Activated CD4-positive, alpha-beta T cell treated with anti-CD3 and anti-CD28 coated beads, Interleukin-2, amount 50 U/mL, for 1 hour (primary cell): ENCODE measurements around the gene ATP1B1.

Experiments
- DNase-seq: peaks from one replicate; pipeline ENCODE4 v3.0.0-alpha.2; 2020

Gene ATP1B1

DNA sequence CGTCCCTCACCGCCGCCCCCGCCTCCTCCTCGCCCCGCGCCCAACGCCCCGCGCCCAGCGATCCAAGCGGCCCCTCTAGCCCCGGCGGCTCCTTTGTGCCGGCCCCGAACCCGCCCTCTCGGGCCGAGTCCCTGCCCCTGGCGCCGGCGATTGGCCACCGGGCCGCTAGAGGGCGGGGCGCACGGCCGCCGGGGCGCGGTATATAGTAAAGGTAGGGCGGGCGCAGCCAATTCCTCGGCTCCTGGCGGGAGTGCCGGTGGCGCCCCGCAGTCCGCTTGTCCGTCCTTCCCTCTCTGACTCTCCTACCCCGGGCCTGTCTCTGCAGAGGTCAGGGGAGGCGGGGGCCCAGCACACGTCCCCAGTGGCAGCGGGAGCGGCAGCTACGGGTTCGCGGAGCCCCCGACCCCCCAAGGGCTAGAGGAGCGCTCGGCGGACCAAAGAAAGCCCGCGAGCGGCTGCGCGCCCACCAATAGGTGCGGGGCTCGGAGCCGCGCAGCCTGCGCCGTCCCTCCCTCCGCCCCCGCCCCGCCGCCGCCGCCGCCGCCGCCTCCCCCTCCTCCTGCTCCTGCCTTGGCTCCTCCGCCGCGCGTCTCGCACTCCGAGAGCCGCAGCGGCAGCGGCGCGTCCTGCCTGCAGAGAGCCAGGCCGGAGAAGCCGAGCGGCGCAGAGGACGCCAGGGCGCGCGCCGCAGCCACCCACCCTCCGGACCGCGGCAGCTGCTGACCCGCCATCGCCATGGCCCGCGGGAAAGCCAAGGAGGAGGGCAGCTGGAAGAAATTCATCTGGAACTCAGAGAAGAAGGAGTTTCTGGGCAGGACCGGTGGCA is at the start of gene ATP1B1:
ATP1B1 (plus strand) TSS at position 596 of the 826 bp plus-strand sequence; CDS start at position 736, 140 bp downstream.
- DNase-seq = peak; percentile 75

- DNase-seq = no peak
Observed at GRCh38 chr1:169059421-169059820, 47.1 kb upstream of the ATP1B1 start.

DNA sequence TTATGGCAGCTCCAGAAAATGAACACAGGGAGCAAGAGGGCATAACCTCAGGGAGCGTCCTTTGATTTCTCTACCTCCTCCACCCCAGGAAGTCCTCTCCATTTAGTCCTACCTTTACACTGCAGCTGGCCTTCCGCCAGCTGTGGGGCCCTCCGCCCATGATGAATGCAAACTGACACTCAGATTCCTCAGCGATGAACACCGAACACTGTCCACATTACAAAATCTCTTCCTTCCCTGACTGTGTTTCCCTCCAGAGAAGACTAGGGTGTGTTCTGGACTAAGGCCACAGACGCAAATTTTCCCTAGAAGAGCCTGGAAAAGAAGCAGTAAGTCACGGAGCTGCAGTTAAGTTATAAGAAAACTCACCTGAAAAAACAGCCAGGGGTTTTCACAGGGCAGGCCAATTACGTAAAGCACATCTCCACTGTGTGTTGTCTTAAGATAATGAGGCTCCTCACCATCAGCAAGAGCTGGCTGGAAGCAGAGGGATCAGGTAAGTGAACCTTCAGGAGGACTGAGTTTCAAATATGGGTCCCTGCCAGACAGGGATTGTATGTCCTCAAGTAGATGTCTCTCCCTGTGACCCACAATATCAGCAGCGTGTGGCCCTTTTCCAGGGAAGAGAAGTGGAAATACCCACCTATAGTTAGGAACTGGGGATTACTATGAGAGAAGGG is 46.3 kb upstream of the ATP1B1 start:
- DNase-seq = no peak

DNA sequence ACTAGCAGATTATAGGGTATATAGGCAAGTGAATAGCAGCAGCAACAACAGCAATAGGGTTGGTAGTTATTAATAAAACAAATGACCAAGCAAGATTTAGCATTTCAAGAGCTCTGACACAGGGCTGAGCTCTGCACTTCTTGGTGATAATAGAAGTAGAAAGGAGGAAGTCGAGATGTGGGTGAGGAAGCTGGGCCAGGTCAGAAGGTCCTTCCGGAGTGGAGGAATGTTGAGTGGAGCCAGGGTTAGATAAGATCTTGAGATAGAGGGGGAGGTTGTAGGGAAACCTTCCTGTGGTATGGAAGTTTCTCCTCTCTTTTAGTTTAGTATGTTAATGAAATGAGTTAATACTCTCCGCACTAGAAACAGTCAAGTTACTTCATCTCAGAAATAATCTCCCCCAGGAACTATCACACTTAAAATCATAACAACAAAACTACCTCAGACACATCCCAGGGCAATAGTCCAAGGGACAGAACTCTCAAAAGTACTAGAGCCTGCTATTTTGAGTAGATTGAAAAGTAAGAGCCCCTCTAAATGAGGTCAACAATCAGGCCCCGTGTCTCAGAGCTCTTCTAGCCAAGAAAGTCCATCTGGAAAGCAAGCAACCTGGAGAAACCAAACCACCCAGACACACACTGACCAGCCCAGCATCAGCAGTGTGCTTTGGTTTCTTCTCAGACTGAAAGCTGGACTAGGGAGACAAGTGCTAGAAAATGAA is 45.4 kb upstream of the ATP1B1 start:
- DNase-seq = no peak

DNA sequence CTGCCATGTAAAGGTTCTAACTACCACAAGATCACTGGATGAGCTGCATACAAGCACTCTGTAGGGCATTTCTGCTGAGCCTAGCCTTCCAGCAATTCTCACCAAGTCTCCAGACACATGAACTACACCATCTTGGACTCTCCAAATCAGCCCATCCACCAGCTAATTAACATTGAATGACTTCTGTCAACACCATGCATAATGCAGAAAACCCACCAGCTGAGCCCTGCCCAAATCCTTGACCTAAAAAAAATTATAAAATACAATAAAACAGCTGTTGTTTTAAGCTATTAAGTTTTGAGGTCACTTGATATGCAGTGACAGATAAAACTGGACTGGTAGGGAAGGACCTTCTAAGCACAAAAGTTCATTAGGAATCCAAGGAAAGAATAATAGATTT is 44.3 kb upstream of the ATP1B1 start:
- no peak for DNase-seq

DNA sequence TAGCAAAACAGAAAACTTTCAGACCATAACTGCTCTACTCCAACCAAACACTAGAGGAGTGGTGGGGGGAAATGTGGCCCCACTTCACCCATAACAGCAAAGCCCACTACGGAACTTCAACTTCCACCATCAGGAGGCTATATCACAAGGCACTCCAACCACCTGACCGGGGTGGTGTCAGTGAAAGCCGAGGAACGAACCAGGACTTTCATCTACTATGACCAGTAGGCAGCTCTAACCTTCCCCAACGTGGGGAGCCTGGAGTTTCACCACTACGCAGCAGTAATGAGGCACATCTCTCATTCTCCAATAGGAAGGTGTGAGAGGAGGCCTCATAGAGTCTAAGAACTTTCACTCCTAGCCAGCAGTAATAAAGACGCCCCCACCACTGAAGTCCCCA is 42.4 kb upstream of the ATP1B1 start:
- DNase-seq = no peak

DNA sequence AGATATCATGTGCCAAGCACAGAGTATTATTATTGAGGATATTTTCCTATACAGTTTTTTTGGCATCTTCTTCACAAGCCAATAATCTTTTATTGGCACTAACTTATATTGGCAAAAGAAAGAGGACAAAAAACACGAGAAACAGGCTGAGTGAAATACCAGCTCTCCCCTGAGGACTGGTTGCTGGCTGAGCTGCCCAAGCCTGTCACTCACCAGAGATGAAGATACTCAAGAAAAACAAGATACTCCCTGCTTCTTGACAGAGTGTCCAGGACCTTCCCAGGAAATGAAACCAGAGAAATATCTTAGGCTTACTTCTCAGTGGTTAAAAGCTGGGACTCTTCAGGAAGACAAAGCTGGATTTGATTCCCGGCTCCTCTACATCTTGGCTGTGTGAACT is 35.9 kb upstream of the ATP1B1 start:
- DNase-seq = no peak

DNA sequence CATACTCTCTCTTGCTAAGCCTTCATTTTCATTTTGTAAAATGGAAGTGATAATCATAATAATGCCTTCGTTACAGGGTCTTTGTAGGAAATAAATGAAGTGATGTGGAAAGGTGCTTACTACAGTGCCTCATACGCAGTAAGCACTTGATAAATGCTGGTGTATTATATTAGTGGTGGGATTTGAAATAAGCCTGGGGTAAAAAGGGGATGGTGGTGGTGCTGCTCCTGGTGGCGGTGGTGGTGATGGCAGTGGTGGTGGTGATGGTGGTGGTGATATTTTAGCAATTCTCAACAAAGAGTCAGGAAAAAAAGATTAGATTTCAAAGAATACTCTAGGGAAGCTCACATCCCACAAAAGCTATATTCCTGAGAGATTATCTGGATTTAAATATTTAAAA is 35.5 kb upstream of the ATP1B1 start:
- no peak for DNase-seq

DNA sequence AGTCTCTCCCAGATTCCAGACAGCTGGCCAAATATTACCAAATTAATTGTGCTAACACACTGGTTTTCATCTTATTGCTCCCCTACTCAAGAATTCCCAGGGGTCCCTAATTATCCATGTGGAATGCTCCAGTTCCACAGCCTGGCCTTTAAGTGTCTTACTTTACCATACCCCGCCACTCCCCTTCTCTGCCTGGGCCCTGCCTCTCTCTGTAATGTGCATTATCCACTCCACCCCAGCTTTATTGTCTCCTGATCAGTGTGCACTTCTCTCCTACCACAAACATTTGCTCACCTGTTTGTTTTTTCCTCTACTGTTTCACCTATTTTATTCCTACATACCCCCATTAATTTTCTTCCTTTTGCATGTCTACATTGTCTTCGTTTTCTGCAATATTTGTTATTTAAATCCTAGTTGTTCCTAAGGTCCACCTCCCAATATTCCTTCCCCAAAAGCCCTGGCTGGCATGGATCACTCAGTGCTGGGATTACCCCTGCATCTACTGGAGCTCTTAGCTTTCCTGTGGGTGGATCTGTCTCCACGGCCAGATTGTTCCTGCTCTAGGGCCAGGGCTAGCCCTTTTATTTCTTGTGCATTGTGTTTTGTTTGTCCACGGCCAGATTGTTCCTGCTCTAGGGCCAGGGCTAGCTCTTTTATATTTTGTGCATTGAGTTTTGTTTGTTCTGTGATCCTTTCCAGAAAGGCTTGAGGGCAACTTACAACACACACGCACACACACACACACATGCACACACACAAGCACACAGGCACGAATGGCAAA is 33.4 kb upstream of the ATP1B1 start:
- DNase-seq = no peak

GRCh38 chr1:169078163-169078883 is 28.2 kb upstream of the ATP1B1 start:
- no peak for DNase-seq

DNA sequence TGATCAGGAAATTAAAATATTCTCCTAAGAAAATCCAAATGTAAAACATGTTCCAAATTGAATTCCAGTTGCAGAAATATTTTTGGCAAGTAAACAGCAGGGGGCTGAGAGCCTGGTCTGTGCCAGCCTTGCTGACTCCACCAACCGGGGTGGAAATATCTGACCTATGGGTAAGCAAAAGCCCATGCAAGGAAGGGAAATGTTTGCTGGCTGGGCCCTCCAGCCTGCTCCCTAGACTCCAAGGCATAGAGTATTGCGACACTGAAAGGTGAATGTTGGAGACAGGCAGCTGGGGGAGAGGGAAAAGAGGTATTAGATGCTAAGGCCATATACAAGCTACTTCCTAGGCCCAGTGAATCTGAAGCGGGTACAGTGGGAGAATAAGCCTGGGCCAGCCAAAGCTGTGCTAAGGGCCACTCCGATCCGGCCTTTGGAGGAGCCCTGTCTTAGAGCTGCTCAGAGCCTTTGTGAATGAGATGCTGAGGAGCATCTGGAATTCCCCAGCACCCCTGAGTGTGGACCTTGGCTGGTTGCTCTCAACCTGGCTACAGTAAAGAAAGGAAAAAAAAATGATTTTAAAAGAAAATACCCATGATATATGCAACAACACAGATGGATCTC is 24.9 kb upstream of the ATP1B1 start:
- no peak for DNase-seq

DNA sequence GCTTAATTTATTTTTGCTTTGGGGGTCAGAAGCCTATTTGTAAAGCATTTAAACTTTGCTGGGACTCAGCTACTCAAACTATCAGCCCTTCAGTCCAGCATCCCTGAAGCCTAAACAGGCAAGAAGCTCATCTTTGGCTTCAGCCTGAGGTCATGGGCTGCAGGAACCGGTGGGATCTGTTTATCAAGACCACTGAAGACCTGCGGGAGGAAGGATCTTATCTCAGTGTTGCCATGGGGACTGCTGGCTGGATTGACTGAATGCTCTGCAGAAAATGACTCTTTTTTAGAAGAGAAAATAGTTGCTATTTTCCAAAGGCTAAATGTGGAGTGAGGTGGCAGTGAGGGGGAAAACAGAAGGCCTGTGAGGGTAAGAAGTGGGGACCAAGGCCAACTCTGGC is 20.6 kb upstream of the ATP1B1 start:
- DNase-seq = no peak

GRCh38 chr1:169086603-169087455 is 19.7 kb upstream of the ATP1B1 start:
- DNase-seq = no peak

DNA sequence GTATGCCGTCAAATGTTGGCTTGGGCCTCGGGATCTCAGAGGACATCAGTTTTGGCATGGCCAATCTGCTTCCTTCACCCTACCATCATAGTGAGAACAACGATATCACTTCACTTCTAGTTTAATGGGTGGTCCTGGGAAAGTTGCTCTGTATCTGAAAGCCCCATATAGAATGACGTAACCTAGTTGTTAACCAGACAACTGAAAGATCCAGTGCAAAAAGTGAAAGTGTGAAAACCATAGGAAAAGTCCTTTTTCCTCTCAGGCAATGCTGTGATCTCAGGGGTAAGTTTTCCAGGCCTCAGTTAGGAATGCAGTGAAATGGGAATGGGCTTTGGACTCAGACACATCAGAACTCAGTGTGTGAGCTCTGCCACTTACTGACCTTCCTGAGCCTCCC is 18.6 kb upstream of the ATP1B1 start:
- DNase-seq = no peak

GRCh38 chr1:169089776-169090175 is 16.7 kb upstream of the ATP1B1 start:
- no peak for DNase-seq

GRCh38 chr1:169090308-169090899 is 16.1 kb upstream of the ATP1B1 start:
- DNase-seq = no peak

- DNase-seq = no peak
Observed at GRCh38 chr1:169090900-169091311, 15.6 kb upstream of the ATP1B1 start.

- no peak for DNase-seq
Observed at GRCh38 chr1:169091480-169091941, 15.0 kb upstream of the ATP1B1 start.

GRCh38 chr1:169092399-169092798 is 14.1 kb upstream of the ATP1B1 start:
- no peak for DNase-seq

- DNase-seq = no peak
Observed at GRCh38 chr1:169094897-169095569, 11.5 kb upstream of the ATP1B1 start.
